Measurements from ENCODE around the gene AGAP1.

Gene AGAP1

DNA sequence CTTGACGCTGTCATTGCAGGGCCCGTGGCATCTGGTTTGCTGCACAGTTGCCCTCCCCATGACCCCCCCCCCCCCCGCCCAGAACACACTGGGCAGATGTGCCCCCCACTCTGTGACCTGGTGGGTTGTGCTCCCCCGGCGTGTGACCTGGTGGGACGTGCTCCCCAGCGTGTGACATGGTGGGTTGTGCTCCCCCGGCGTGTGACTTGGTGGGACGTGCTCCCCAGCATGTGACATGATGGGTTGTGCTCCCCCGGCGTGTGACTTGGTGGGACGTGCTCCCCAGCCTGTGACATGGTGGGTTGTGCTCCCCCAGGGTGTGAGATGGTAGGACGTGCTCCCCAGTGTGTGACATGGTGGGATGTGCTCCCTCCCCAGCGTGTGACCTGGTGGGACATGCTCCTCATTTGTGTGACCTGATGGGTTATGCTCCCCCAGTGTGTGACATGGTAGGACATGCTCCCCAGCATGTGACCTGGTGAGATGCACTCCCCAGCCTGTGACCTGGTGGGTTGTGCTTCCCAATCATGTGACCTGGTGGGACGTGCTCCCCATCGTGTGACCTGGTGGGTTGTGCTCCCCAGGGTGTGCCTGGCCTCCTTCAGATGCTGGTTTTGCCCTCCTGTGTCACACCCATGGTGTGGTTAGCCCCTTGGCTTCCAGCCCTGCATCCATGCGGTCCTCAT, 213.7 kb downstream of the AGAP1 start:
- Histone ChIP-seq H3K4me1 (ENCODE audit: control insufficient read depth, insufficient read depth, low read length) (peaks cover 43% of the 10 kb centered on the region), H3K9ac (ENCODE audit: low read length) (no peak overlapping the region), H3K27me3 (ENCODE audit: control insufficient read depth, insufficient read depth, low read length) (no peaks in the 10 kb centered on the region)

GRCh38 chr2:235709124-235709813, 215.4 kb downstream of the AGAP1 start:
- Histone ChIP-seq H3K4me1 (ENCODE audit: control insufficient read depth, insufficient read depth, low read length) (peaks cover 35% of the 10 kb centered on the region), H3K9me3 (ENCODE audit: control insufficient read depth, low read length) (no peaks in the 10 kb centered on the region), H3K4me3 (ENCODE audit: low read length) (no peak overlapping the region), H3K36me3 (ENCODE audit: control insufficient read depth, insufficient read depth, low read length) (no peaks in the 10 kb centered on the region), H3K9ac (ENCODE audit: low read length) (no peak overlapping the region), H3K27me3 (ENCODE audit: control insufficient read depth, insufficient read depth, low read length) (no peaks in the 10 kb centered on the region)

More for the DNA sequence above, 213.7 kb downstream of the AGAP1 start:
- H3K4me3 ChIP-seq (ENCODE audit: low read length) = no peak overlapping the region
- no peaks in the 10 kb centered on the region for H3K9me3 ChIP-seq (ENCODE audit: control insufficient read depth, low read length)
- H3K36me3 ChIP-seq (ENCODE audit: control insufficient read depth, insufficient read depth, low read length) = no peaks in the 10 kb centered on the region

DNA sequence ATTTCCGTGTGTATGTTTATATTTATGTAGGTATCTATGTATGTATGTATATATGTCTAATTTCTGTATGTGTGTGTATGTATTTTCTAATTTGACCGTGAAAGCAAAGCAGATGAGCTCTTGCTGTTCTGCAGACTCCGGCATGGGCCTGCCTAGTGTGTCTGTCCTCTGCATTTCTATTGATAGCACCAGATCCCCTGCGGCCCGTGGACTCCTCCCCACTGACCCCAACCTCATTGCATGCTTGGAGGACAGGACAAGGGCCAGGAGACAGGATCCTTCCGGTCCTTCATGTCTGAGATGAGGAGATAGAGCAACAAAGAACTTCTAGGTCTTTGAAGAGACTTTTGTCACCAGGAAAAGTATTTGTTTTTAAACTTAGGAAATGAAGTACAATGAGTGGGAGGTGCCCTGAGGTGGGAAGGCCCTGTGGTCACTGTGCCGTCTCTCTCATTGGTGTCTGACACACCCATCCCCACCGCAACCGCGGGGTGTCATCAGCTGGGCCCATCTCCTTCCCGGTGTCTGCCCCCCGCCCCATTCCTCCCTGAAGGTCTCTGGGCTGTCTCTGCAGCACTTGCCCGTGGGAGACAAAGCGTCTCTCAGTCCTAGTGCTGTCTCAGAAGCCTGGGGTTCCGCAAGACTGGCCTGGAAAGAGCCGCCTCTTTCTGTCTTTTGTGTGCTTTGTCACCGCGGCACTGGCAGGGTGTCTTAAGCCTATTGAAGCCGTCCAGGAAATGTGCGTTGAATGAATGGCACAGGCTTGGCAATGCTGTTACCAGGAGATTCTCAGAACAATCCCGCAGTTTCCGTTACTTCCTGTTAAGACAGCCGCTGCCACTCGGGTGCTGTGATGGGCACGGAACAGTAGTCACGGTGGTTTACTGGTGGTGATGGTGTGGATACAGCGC, 216.4 kb downstream of the AGAP1 start:
- no peaks in the 10 kb centered on the region for H3K36me3 ChIP-seq (ENCODE audit: control insufficient read depth, insufficient read depth, low read length)
- peaks cover 35% of the 10 kb centered on the region for H3K4me1 ChIP-seq (ENCODE audit: control insufficient read depth, insufficient read depth, low read length)
- H3K4me3 ChIP-seq (ENCODE audit: low read length) = no peak overlapping the region
- H3K9me3 ChIP-seq (ENCODE audit: control insufficient read depth, low read length) = no peaks in the 10 kb centered on the region
- no peaks in the 10 kb centered on the region for H3K27me3 ChIP-seq (ENCODE audit: control insufficient read depth, insufficient read depth, low read length)
- H3K9ac ChIP-seq (ENCODE audit: low read length) = no peak overlapping the region

DNA sequence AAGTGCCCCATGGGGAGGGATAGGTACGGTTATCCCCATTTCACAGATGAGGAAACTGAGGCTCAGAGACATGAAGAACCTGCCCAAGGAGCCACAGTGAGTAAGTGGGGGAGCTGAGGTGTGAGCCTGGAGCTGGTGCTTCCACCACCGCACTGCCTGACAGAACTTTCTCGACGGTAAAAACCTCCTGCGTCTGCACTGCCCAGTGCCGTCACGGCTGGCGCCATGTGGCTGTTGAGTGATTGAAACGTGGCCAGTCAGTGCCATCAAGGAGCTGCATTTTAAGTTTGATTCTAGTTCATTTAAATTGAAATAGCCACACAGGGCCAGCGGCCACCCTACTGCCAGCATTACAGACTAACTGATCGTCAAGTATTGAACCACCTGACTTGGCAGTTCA, 217.1 kb downstream of the AGAP1 start:
- Histone ChIP-seq H3K4me3 (ENCODE audit: low read length) (no peak overlapping the region), H3K4me1 (ENCODE audit: control insufficient read depth, insufficient read depth, low read length) (peaks cover 35% of the 10 kb centered on the region), H3K27me3 (ENCODE audit: control insufficient read depth, insufficient read depth, low read length) (no peaks in the 10 kb centered on the region), H3K36me3 (ENCODE audit: control insufficient read depth, insufficient read depth, low read length) (no peaks in the 10 kb centered on the region), H3K9me3 (ENCODE audit: control insufficient read depth, low read length) (no peaks in the 10 kb centered on the region), H3K9ac (ENCODE audit: low read length) (no peak overlapping the region)

DNA sequence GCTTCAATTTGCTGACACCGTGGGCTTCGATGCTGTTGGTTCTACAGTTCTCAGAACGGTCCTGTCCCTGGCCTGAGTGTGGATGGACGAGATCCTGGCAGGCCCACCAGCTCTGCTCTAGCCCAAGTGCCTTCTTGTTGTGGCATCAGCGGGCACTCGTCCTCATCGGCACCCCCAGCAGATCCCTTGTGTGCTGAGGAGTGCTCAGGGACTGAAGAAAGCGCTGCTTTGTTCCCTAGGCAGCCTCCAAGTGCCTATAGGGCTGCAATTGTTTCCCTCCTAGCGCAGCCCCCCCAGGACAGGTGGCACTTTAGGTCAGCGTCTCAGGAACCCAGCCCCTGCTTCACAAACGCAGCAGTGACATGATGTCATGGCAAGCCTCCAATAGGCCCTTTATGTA, 217.7 kb downstream of the AGAP1 start:
- Histone ChIP-seq H3K9ac (ENCODE audit: low read length) (no peak overlapping the region), H3K27me3 (ENCODE audit: control insufficient read depth, insufficient read depth, low read length) (no peaks in the 10 kb centered on the region), H3K4me3 (ENCODE audit: low read length) (no peak overlapping the region), H3K4me1 (ENCODE audit: control insufficient read depth, insufficient read depth, low read length) (peaks cover 33% of the 10 kb centered on the region), H3K9me3 (ENCODE audit: control insufficient read depth, low read length) (no peaks in the 10 kb centered on the region), H3K36me3 (ENCODE audit: control insufficient read depth, insufficient read depth, low read length) (no peaks in the 10 kb centered on the region)

DNA sequence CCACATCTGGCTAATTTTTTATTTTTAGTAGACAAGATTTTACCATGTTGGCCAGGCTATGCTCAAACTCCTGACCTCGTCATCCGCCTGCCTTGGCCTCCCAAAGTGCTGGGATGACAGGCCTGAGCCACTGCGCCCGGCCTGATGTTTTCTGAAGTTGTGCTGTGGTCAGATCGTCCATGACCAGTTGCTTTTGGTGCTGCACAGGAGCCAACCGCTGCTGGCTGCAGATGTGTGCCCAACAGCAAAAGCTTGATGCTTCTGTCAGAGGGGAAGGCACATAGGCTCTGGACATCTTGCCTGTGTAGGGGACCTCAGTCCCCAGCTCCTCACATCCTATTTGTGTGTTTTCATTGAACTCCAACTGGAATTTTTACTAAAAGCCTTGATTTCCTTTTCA, 218.3 kb downstream of the AGAP1 start:
- Histone ChIP-seq H3K4me1 (ENCODE audit: control insufficient read depth, insufficient read depth, low read length) (peaks cover 34% of the 10 kb centered on the region), H3K9ac (ENCODE audit: low read length) (no peak overlapping the region), H3K9me3 (ENCODE audit: control insufficient read depth, low read length) (no peaks in the 10 kb centered on the region), H3K27me3 (ENCODE audit: control insufficient read depth, insufficient read depth, low read length) (no peaks in the 10 kb centered on the region), H3K4me3 (ENCODE audit: low read length) (no peak overlapping the region), H3K36me3 (ENCODE audit: control insufficient read depth, insufficient read depth, low read length) (no peaks in the 10 kb centered on the region)

DNA sequence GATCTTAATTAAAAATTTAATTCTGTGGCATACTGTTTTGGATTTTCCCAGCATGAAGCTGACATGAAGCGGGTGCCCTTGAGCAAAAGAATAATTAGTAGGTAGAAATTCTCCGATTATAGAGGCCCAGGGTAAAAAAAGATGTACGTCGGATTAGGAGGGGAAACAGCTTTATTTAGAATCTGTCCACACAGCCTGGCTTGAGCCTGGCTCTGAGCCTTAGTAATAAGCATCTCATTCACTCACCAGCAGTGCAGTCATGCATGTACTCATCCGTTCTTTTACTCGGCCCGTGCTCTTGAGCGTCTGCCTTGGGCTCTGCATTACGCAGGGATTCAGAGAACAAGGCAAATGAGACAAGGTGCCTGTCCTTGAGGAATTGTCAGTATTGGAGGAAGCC, 219.3 kb downstream of the AGAP1 start:
- H3K27me3 ChIP-seq (ENCODE audit: control insufficient read depth, insufficient read depth, low read length) = no peaks in the 10 kb centered on the region
- no peak overlapping the region for H3K4me3 ChIP-seq (ENCODE audit: low read length)
- no peaks in the 10 kb centered on the region for H3K9me3 ChIP-seq (ENCODE audit: control insufficient read depth, low read length)
- H3K36me3 ChIP-seq (ENCODE audit: control insufficient read depth, insufficient read depth, low read length) = no peaks in the 10 kb centered on the region
- peaks cover 29% of the 10 kb centered on the region for H3K4me1 ChIP-seq (ENCODE audit: control insufficient read depth, insufficient read depth, low read length)
- no peak overlapping the region for H3K9ac ChIP-seq (ENCODE audit: low read length)

GRCh38 chr2:235715601-235716000, 221.8 kb downstream of the AGAP1 start:
- H3K4me3 ChIP-seq (ENCODE audit: low read length) = no peak overlapping the region
- H3K9me3 ChIP-seq (ENCODE audit: control insufficient read depth, low read length) = no peaks in the 10 kb centered on the region
- H3K4me1 ChIP-seq (ENCODE audit: control insufficient read depth, insufficient read depth, low read length) = peaks cover 16% of the 10 kb centered on the region
- no peaks in the 10 kb centered on the region for H3K27me3 ChIP-seq (ENCODE audit: control insufficient read depth, insufficient read depth, low read length)
- no peak overlapping the region for H3K9ac ChIP-seq (ENCODE audit: low read length)
- H3K36me3 ChIP-seq (ENCODE audit: control insufficient read depth, insufficient read depth, low read length) = no peaks in the 10 kb centered on the region

- no peaks in the 10 kb centered on the region for H3K9me3 ChIP-seq (ENCODE audit: control insufficient read depth, low read length)
- no peak overlapping the region for H3K9ac ChIP-seq (ENCODE audit: low read length)
Observed at GRCh38 chr2:235716875-235717496, 223.1 kb downstream of the AGAP1 start.

DNA sequence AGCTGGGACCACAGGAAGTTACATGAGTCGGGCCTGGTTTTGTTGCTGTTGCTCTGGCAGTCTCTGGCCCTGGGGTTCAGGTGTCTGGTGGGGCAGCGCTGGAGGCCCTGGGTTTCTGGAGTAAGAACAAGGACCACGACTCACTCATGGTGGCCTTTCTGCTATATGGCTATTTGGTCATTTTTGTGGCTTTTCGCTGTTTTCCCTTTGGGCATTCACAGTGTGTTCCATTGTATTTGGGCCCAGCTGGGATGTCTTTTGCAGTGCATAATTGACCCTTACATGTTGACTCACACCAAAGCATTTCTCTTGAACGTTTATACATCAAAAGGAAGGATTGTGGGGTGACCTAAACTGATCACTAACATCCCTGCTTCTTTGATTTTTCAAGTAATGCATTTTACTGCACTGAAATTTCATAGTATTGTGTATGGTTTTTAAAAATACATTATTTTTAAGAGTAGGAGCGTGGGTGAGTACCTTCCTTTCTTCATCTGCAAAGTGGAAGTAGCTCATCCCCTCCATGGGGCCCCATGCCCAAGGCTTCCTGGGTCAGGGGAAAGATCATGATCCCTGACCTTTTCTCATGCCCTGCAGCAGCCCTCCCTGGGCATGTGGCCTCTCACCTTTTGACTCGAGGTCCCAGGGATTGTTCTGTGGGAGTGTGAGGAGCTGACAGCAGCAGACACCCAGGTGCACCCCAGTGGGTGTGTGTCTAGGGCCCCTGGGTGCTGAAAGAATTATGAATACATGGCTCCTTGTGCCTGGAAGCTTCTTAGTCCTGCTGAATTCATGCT, 225.5 kb downstream of the AGAP1 start:
- peaks cover 16% of the 10 kb centered on the region for H3K4me1 ChIP-seq (ENCODE audit: control insufficient read depth, insufficient read depth, low read length)
- H3K36me3 ChIP-seq (ENCODE audit: control insufficient read depth, insufficient read depth, low read length) = no peaks in the 10 kb centered on the region
- H3K4me3 ChIP-seq (ENCODE audit: low read length) = no peak overlapping the region
- no peak overlapping the region for H3K9ac ChIP-seq (ENCODE audit: low read length)
- no peaks in the 10 kb centered on the region for H3K9me3 ChIP-seq (ENCODE audit: control insufficient read depth, low read length)
- no peaks in the 10 kb centered on the region for H3K27me3 ChIP-seq (ENCODE audit: control insufficient read depth, insufficient read depth, low read length)

More at GRCh38 chr2:235716875-235717496, 223.1 kb downstream of the AGAP1 start:
- H3K36me3 ChIP-seq (ENCODE audit: control insufficient read depth, insufficient read depth, low read length) = no peaks in the 10 kb centered on the region
- no peak overlapping the region for H3K4me3 ChIP-seq (ENCODE audit: low read length)
- no peaks in the 10 kb centered on the region for H3K27me3 ChIP-seq (ENCODE audit: control insufficient read depth, insufficient read depth, low read length)
- peaks cover 16% of the 10 kb centered on the region for H3K4me1 ChIP-seq (ENCODE audit: control insufficient read depth, insufficient read depth, low read length)

DNA sequence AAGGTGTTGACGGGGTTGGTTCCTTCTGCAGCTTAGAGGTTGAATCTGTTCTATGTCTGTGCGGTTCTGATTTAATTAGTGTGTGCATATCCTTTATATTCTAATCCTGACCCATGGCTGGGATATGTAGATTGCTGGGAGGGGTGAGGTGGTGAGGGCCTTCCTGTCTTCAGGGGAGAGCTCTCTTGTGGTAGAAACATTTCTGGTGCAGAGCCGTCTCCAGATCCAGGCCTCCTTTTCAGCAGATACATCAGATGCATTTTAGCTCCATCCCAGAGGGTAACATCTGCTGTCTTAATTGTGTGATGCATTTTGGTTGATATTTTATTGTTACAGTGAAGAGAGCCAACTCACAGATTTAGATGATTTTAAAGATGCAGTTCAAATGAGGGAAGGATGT, 227.8 kb downstream of the AGAP1 start:
- Histone ChIP-seq H3K27me3 (ENCODE audit: control insufficient read depth, insufficient read depth, low read length) (no peaks in the 10 kb centered on the region), H3K36me3 (ENCODE audit: control insufficient read depth, insufficient read depth, low read length) (no peaks in the 10 kb centered on the region), H3K9me3 (ENCODE audit: control insufficient read depth, low read length) (no peaks in the 10 kb centered on the region), H3K4me1 (ENCODE audit: control insufficient read depth, insufficient read depth, low read length) (peaks cover 22% of the 10 kb centered on the region), H3K9ac (ENCODE audit: low read length) (no peak overlapping the region), H3K4me3 (ENCODE audit: low read length) (no peak overlapping the region)

Measured in mucosa of stomach (tissue), 1 donor.